ENCODE measurements around the gene PIANP.
A peak's percentile ranks its signal among the peaks of the same experiment; 100 is the strongest.
"Not testable (repeated sequence)": the region's sequence is repeated elsewhere in the genome, so short reads cannot be mapped to it uniquely, and the experiment has no call there.

Gene PIANP, protein sequence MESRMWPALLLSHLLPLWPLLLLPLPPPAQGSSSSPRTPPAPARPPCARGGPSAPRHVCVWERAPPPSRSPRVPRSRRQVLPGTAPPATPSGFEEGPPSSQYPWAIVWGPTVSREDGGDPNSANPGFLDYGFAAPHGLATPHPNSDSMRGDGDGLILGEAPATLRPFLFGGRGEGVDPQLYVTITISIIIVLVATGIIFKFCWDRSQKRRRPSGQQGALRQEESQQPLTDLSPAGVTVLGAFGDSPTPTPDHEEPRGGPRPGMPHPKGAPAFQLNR

DNA sequence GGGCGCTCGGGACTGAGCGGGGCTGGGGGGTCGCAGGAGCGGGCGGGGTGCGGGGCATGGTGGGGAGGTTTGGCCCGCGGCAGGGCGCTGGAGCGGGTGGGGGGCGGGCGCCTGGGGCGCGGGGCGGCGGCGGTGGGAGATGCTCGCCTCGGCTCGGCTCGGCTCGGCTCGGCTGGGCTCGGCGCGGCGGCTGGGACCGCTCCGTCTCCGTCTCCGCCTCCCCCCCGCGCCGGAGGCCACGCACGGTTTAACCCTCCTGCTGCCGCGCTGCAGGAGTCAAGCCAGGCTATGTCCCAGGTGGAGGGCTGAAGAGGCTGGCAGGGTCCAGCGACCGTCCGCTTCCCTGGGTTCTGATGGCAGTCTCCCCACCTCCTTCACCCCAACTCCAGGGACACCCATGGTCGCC, at the start of gene PIANP:
TSS of gene PIANP (minus strand) at position 170 of the 406 bp plus-strand sequence. CDS start 2,754 bp downstream, outside the sequence.
- peak; percentile 82 for DNase-seq (ENCODE audit: low spot score)

- DNase-seq (ENCODE audit: low spot score) = no peak
Observed at GRCh38 chr12:6748761-6749160, 48.1 kb upstream of the PIANP start.

GRCh38 chr12:6747216-6747615, 46.6 kb upstream of the PIANP start:
- DNase-seq (ENCODE audit: low spot score) = no peak

GRCh38 chr12:6745741-6746525, 45.3 kb upstream of the PIANP start:
- DNase-seq (ENCODE audit: low spot score) = no peak

DNA sequence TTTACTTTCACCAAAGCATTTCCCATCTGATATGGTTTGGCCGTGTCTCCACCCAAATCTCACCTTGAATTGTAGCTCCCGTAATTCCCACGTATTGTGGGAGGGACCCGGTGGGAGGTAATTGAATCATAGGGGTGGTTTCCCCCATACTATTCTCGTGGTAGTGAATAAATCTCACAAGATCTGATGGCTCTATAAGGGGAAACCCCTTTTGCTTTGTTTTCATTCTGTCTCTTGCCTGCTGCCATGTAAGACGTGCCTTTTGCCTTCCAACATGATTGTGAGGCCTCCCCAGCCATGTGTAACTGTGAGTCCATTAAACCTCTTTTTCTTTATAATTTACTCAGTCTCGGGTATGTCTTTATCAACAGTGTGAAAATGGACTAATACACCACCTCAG, 42.7 kb upstream of the PIANP start:
- DNase-seq (ENCODE audit: low spot score) = not testable (repeated sequence)

GRCh38 chr12:6742834-6743233, 42.2 kb upstream of the PIANP start:
- no peak for DNase-seq (ENCODE audit: low spot score)

DNA sequence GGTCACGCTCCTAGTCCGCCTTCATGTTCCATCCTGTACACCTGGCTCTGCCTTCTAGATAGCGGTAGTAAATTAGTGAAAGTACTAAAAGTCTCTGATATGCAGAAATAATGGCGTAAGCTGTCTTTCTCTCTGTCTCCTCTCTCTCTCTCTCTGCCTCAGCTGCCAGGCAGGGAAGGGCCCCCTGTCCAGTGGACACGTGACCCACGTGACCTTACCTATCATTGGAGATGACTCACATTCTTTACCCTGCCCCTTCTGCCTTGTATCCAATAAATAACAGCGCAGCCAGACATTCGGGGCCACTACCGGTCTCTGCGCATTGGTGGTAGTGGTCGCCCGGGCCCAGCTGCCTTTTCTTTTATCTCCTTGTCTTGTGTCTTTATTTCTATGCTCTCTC, 41.5 kb upstream of the PIANP start:
- DNase-seq (ENCODE audit: low spot score) = not testable (repeated sequence)

- no peak for DNase-seq (ENCODE audit: low spot score)
Observed at GRCh38 chr12:6736754-6737153, 36.1 kb upstream of the PIANP start.

GRCh38 chr12:6735448-6736191, 35.0 kb upstream of the PIANP start:
- peak; percentile 77 for DNase-seq (ENCODE audit: low spot score)

DNA sequence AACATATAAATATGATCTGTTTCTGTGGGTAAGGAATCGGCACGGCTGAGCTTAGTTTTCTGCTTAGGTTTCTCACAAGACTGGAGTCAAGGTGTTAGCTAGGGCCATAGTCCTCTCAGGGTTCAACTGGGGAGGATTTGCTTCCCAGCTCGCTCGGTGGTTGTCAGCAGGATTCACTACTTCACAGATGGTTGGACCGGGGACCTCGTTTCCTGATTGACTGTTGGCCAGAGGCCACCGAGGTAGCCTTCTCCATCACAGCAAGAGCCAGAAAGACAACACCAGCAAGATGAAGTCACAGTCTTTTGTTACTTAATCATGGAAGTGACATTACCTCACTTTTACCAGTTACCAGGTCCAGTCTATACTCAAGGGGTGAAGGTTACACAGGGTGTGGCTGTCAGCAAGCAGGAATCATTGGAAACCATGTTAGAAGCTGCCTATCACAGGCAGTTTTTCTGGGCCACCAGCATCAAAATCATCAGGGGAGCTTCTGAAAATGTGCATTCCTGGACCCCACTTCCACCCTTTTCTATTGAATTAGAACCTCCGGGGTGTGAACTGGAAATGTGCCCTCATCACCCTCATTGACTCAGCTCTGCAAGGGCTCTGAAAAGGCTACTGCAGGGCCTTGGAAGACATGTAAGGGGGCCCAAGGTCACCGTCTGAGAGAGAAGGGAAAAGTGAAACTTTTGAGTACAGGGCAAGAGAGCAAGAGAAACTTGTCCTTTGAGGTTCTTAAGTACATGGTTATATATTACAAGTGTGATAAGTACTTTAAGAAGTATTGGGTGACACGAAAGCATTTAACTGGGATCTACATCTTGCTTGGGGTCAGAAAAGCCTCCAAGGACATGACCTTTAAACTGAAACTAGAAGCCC, 34.1 kb upstream of the PIANP start:
- DNase-seq (ENCODE audit: low spot score) = no peak

GRCh38 chr12:6730169-6730568, 29.6 kb upstream of the PIANP start:
- DNase-seq (ENCODE audit: low spot score) = no peak

GRCh38 chr12:6729186-6729585, 28.6 kb upstream of the PIANP start:
- DNase-seq (ENCODE audit: low spot score) = no peak

DNA sequence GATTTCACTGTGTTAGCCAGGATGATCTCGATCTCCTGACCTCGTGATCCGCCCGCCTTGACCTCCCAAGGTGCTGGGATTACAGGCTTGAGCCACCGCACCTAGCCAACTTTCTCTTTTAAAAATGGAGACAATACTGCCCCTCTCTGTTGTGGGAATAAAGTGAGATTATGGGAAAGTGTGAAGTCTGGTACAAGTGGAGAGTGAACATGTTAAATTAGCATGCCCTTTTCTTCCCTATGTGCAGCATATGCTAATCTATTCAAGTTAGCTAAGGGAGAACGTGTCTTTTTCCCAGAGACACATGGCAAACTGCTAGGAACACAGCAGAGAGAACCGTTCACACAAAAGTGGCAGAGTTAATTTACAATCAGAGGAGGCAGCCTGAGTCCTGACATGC, 24.7 kb upstream of the PIANP start:
- DNase-seq (ENCODE audit: low spot score) = no peak

GRCh38 chr12:6724409-6724797, 23.8 kb upstream of the PIANP start:
- DNase-seq (ENCODE audit: low spot score) = no peak

GRCh38 chr12:6723607-6724408, 23.2 kb upstream of the PIANP start, which contains the start of gene COPS7A:
Gene COPS7A, plus strand, starts transcription at chr12:6724046. Its CDS starts 611 bp downstream, at chr12:6724657.
- DNase-seq (ENCODE audit: low spot score) = peak; percentile 98

DNA sequence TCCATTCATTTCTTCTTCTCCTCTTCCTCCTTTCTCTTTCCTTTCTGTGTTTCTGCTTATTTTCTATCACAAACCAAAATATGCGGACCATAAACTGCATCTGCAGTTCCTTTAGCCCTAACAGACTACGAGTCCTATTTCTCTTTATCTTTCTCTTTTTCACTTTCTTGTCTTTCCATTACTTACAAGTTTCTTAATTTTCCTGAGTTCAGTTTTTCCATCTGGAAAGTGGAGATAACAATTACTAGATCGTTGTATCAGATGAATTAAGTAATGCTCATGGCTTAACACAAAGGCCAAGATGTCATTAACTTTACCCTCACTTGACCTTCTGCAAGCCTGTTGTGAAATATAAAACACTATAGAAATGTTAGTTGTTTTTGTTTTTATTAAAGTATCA, 22.2 kb upstream of the PIANP start:
- no peak for DNase-seq (ENCODE audit: low spot score)

- no peak for DNase-seq (ENCODE audit: low spot score)
Observed at GRCh38 chr12:6716874-6717437, 16.3 kb upstream of the PIANP start.

GRCh38 chr12:6716031-6716873, 15.6 kb upstream of the PIANP start:
- DNase-seq (ENCODE audit: low spot score) = not testable (repeated sequence)

DNA sequence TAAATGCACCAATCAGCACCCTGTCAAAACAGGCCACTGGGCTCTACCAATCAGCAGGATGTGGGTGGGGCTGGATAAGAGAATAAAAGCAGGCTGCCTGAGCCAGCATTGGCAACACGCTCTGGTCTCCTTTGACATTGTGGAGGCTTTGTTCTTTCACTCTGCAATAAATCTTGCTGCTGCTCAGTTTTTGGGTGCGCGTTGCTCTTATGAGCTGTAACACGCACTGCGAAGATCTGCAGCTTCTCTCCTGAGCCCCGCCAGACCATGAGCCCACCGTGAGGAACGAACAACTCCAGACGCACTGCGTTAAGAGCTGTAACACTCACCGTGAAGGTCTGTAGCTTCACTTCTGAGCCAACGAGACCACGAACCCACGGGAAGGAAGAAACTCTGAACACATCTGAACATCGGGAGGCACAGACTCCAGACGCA, 8.4 kb upstream of the PIANP start:
- DNase-seq (ENCODE audit: low spot score) = no peak

All from iPS-NIHi11 (cell line).